Activated T-cell treated with anti-CD3 and anti-CD28 coated beads, Interleukin-2, amount 50 U/mL, for 48 hours (primary cell): ENCODE data around the gene ZNF860.
A peak's percentile ranks its signal among the peaks of the same experiment; 100 is the strongest.

ENCODE experiments used
- DNase-seq, 2 experiments: peaks; one replicate each; pipeline ENCODE4 v3.0.0-alpha.2; 2020

The ZNF860 gene

GRCh38 chr3:31981206-31982181 is at the start of gene ZNF860, which contains the start of gene OSBPL10:
ZNF860 (plus strand) TSS chr3:31981750; CDS start chr3:31989080, 7,330 bp downstream.
OSBPL10 (minus strand) TSS chr3:31981262; CDS start chr3:31981179, 83 bp downstream.
- DNase-seq, result peak; percentile 40 to 50

DNA sequence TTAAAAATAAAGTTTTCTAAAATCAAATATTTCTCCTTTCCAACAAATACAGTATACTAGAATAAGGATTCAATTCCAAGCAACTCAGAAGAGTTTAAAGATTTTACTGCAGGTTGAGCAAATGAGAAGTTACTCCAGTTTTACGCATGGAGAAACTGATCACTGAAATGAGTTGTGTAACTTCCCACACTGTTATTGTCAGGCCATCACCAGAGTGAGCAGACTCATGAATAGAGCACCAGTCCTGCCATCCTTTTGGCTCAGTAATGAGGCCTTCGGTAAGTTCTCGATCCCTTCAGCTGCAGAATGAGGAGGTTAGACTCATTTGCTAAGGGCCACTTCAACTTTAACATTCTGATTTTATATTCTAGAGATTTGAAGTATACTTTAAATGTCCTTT is 48.6 kb upstream of the ZNF860 start:
- no peak for DNase-seq

- no peak for DNase-seq
These were observed 47.5 kb upstream of the ZNF860 start for GRCh38 chr3:31934018-31934417.

DNA sequence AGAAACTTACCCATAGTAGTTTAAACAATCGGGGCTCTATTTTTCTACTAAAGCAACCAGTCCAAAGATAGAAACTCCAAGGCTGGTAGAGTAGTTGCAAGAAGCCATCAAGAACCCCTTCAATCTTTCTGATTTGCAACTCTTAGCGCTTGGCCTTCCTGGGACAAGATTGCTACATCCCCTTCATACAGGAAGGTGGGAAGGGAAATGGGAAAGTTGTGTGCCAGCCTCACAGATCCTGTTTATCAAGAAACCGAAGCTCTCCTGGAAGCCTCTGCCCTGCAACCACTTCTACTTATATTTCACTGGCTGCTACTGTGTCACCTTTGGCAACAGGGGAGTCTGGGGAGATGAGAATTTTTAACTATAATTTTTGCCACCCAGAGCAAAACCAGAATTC is 46.7 kb upstream of the ZNF860 start:
- DNase-seq, result no peak

DNA sequence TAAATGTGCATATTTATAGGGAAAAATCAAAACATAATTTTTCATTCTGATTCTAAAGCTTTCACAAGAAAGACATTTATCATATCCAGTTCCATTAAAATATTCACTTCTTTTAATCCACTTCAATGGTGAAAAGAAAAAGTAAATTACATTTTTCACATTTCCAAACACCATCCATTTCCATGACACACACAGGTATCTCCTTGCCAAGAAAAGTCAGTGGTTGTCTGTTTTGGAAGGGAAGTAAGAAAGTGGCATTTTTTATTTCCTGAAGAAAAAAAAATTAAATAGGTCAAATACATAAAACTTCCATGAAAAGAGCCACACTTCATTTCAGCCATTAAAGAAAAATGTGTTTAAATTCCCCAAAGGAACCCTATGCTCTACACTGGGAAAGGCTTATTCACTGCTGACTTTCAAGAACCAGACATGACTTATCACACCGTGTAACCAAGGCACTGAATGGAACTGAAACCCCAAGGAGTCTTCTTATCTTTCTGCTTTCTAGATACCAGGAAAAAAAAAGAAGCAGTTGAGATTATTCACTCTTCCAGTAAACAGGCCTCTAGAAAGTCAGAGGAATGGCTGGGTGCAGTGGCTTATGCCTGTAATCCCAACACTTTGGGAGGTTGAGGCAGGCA is 45.0 kb upstream of the ZNF860 start:
- DNase-seq, result no peak

DNA sequence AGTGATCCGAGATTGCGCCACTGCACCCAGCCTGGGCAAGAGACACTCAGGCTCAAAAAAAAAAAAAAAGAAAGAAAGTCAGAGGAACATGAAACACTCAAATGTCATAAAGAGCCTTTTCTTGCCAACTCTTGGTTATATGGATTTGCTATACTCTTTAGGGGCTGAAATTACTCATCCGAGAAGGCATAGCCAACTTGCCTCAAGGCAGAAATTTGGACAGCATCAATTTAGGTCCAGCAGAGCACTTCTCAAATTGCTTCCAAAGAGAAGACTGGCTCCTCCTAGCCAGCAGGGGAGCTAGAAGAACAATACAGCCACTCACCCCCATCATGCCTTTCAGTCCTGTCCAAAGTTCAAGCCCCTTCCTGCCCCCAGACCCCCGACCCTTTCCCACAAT is 44.3 kb upstream of the ZNF860 start:
- DNase-seq, result no peak

DNA sequence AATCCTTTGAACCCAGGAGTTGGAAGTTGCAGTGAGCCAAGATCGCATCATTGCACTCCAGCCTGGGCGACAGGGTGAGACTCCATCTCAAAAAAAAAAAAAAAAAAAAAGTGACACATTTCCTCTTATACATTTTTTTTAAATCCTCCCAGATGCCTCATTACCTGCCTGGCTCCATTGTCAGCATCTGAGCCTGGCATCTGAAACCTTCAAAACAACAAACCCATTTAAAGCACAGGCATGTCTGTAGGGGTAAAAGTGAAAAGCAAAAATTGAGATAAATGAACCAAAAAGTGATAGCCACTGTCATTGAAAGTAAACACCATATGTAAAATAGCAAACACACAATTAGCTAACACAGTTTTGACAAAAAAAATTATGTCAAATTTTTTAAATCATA is 39.1 kb upstream of the ZNF860 start:
- DNase-seq, result no peak

- DNase-seq, result no peak
These were observed 38.5 kb upstream of the ZNF860 start for GRCh38 chr3:31943041-31943440.

GRCh38 chr3:31945738-31946052 is 35.9 kb upstream of the ZNF860 start:
- no peak for DNase-seq

DNA sequence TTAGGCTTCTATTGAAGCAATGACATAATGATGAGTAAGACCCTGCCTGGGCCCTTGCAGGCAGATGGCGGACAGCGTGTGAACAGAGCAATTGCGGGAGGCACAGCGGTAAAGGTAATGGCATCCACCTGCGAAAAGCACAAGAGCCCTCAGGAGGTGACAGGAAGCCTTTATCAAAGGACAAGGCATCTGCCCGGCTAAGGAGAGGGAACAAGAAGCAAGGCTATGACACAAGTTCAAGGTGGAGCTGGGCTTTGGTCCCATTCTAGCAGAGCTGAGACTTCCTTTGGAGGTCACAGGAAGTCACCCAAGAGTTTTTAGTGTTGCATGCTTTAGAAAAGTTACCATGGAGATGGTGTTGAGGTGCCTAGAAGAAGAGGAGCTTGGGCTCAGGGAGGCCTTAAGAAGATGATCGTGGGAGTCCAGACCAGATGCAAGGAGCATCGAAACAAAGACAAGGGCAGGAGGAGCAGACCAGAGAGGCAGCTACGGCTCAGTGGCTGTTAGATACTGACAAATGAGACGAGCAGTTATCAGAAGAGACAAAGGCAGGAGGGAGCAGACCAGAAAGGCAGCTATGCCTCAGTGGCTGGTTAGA is 35.0 kb upstream of the ZNF860 start:
- DNase-seq, result no peak

DNA sequence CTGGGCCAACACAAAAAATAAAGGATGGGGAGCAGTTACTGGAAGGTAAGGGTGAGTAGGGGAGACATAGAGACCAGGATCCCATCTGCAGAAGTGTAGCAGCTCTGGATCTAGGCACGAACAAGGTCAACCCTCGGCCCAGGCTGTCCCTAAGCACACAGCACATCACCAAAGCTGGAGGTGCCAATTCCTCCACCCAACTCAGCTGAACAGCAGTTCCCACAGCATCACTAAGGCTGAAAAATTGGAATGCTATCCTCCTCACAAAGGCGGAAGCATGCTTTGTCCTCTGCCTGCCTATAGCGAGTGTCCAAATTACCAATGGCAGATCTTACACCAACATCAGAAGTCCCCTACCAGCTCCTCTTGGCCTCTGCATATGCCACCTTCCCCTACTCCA is 34.4 kb upstream of the ZNF860 start:
- no peak for DNase-seq

DNA sequence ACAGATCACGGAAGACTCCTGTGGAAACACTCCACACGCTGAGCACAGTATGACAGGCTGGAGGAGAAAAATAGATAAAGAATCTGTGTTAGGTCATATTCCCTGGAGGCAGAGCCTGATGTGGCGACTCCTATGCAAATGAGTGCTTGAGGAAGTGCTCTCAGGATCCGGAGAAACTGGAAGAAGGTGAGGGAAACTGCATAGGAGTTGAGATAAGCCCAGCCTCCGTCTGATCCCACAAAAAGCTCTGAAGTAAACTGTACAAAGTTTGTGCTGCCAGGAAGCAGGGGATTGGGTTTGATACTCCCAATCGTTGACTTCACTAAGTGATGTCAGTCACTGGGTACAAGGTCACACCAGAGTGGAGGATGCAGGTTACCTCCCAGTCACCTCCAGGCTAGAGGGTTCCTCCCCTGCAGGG is 33.9 kb upstream of the ZNF860 start:
- no peak for DNase-seq

GRCh38 chr3:31948280-31948679 is 33.3 kb upstream of the ZNF860 start:
- no peak for DNase-seq

DNA sequence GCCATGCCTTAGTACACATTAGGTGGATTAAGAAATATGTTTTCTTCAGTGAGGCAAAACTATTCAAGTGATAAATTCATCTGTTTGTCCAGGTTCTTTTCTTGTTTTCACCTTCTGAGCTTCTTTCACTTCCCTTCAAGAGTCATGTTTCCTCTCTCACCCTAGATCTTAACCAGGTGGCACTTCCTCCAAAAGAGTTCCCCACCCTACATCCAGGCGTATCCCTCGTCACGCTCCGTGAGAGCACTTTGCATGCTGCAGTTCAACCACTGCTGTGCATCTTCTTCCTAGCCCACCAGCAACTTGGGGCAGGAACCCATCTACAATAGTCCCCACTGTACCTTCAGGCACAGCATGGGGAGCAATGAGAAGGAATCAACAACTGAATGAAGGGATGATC is 29.3 kb upstream of the ZNF860 start:
- no peak for DNase-seq

DNA sequence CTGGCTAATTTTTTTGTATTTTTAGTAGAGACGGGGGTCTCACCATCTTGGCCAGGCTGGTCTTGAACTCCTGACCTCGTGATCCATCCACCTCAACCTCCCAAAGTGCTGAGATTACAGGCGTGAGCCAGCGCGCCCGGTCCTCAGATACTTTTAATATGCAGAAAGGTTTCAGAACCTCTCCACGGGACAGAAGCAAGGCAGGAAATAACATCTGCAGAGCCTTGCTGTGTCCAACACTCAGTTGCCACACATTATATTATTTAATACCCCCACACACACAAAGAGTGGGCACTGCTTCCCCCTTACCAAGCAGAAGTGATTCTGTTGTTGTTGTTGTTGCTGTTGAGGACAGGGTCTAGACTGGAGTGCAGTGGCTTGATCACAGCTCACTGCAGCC is 28.5 kb upstream of the ZNF860 start:
- DNase-seq, result no peak

DNA sequence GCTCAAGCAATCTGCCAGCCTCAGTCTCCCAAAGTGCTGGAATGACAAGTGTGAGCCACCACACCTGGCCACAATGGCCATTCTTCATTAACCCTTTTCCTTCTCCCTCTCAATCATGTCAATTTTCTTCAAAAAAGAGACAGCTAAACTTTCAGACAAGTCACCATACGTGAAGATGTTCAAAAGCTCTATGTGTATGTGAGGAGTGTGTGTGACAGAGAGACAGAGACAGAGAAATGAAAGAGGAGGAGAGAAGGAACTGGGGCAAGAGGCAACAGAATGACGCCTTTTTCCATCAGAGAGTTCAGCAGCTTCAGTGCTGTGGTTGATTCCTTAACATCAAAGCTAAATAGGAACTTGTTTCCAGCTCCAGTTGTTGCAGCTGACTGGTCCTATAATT is 27.9 kb upstream of the ZNF860 start:
- no peak for DNase-seq

- DNase-seq, result no peak
These were observed 26.0 kb upstream of the ZNF860 start for GRCh38 chr3:31955581-31955980.

DNA sequence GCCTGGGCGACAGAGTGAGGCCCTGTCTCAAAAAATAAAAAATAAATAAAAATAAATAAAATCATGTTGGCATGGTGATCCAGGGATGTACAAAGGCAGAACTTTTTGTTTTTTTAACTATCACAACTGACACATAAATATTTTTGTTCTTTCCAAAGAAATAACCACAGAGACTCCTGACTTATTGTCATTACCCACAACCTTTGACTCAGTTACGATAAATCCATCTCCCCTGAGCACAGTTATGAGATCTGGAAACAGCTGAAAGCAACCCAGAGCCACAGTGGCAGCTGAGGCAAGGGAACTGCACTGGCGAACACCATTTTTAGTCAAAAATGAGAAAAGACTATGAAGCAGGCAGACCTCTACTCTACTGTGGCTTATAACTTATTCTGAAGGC is 24.4 kb upstream of the ZNF860 start:
- DNase-seq, result no peak

DNA sequence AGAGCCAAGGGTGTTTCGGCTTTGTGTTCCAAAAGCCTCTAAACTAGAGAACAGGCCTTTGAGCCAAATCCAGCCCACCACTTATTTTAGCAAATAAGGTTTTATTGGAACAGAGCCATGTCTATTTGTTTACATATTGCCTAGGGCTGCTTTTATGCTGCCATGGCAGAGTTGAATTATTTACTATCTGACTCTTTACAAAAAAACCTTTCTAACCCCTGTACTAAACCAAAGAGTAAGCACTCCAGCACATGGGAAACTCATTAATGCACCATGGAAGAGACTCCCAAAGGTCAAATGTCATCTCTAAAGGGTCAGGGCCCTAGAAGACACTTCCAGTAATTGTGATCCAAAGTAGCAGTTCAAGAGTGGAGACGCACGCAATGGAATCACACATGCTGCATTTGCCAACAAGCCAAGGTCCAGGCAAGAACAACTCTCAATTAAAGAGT is 22.8 kb upstream of the ZNF860 start:
- no peak for DNase-seq

GRCh38 chr3:31959251-31959650 is 22.3 kb upstream of the ZNF860 start:
- no peak for DNase-seq

- DNase-seq, result no peak
These were observed 21.4 kb upstream of the ZNF860 start for GRCh38 chr3:31959951-31960792.

DNA sequence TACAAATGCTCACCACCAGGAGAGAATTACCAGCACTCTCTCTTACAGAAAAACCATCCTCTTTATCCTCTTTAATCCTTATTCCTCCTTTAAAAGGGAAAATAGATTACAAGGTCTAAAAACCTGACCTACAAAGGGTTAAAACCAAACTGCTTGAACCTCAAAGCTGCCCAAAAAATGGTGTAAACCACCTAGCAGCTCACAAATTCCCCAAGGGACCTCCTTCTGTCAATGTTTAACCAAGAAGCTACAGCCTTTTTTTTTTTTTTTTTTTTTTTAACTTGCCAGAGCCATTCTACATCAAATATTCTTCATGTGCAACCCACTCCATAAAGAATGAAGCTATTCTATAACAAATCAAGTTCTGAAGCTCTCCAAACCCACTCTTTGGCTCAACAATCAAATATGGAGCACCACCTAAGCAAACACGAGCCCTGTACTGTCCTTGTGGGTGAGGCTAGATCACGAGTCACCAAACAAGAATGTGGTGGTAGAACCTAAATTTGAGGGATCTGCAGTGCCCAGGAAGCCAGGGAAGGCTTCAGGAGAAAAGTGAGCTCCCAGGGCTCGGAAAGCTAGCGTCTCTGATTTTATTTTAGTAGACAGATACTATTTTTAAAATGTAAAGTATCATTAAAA is 20.6 kb upstream of the ZNF860 start:
- no peak for DNase-seq
